H9 (cell line): Measurements from ENCODE around the gene CCNT2. TPM values are rescaled to one million over a fixed set of nuclear protein-coding genes. Genes with fewer than 3 reads are reported as not detected.

Experiments used
- DNase-seq: peaks from one replicate; pipeline ENCODE4 v3.0.0-alpha.2; 2017
- H2AFZ ChIP-seq: one replicate; pipeline ENCODE4 v1.6.1; 2013; ENCODE audit warnings: mild to moderate bottlenecking, low read length, control low read depth, moderate library complexity
- H2AK5ac ChIP-seq: 2 replicates; pipeline ENCODE4 v1.6.1; 2013; ENCODE audit warnings: low read length, control low read depth, mixed read lengths; ENCODE audit not compliant: insufficient read length
- H2BK120ac ChIP-seq: one replicate; pipeline ENCODE4 v1.6.1; 2013; ENCODE audit warnings: low read depth, mild to moderate bottlenecking, low read length, control low read depth, inconsistent platforms; ENCODE audit not compliant: poor library complexity, severe bottlenecking
- H2BK12ac ChIP-seq: 2 replicates; pipeline ENCODE4 v1.6.1; 2013; ENCODE audit warnings: low read length, control low read depth, mixed read lengths, low read depth; ENCODE audit not compliant: insufficient read length
- H2BK15ac ChIP-seq: 2 replicates; pipeline ENCODE4 v1.6.1; 2013; ENCODE audit warnings: low read depth, low read length, control low read depth
- H2BK20ac ChIP-seq: one replicate; pipeline ENCODE4 v1.6.1; 2013; ENCODE audit warnings: low read depth, mild to moderate bottlenecking, low read length, control low read depth, inconsistent platforms; ENCODE audit not compliant: poor library complexity, severe bottlenecking
- H2BK5ac ChIP-seq: 2 replicates; pipeline ENCODE4 v1.6.1; 2013; ENCODE audit warnings: low read length, control low read depth, mixed read lengths; ENCODE audit not compliant: insufficient read length
- H3K14ac ChIP-seq: 2 replicates; pipeline ENCODE4 v1.6.1; 2013; ENCODE audit warnings: low read length, control low read depth; ENCODE audit not compliant: insufficient read depth
- H3K18ac ChIP-seq: 2 replicates; pipeline ENCODE4 v1.6.1; 2013; ENCODE audit warnings: low read depth, mild to moderate bottlenecking, mixed read lengths, low read length, control low read depth; ENCODE audit not compliant: insufficient read length
- H3K23ac ChIP-seq: 2 replicates; pipeline ENCODE4 v1.6.1; 2013; ENCODE audit warnings: low read length, control low read depth, mixed read lengths, low read depth; ENCODE audit not compliant: insufficient read length
- H3K23me2 ChIP-seq: 2 replicates; pipeline ENCODE4 v1.6.1; 2013; ENCODE audit warnings: low read depth, mild to moderate bottlenecking, mixed read lengths, low read length, control low read depth; ENCODE audit not compliant: insufficient read length, poor library complexity, severe bottlenecking
- H3K27ac ChIP-seq: 2 replicates; pipeline ENCODE4 v1.5.1; 2013; ENCODE audit warnings: low read length, control low read depth, mixed read lengths, low read depth; ENCODE audit not compliant: insufficient read length
- H3K27me3 ChIP-seq: 2 replicates; pipeline ENCODE4 v1.6.1; 2013; ENCODE audit warnings: low read length, control low read depth, inconsistent platforms; ENCODE audit not compliant: insufficient read depth
- H3K4ac ChIP-seq: 2 replicates; pipeline ENCODE4 v1.6.1; 2013; ENCODE audit warnings: low read depth, mild to moderate bottlenecking, control low read depth, inconsistent platforms, low read length, moderate library complexity
- H3K4me1 ChIP-seq: 2 replicates; pipeline ENCODE4 v1.6.1; 2013; ENCODE audit warnings: low read length, control low read depth, inconsistent platforms; ENCODE audit not compliant: insufficient read depth
- H3K4me2 ChIP-seq: 2 replicates; pipeline ENCODE4 v1.6.1; 2013; ENCODE audit warnings: low read length, control low read depth, mixed read lengths; ENCODE audit not compliant: insufficient read length, insufficient read depth
- H3K56ac ChIP-seq: 2 replicates; pipeline ENCODE4 v1.6.1; 2013; ENCODE audit warnings: low read depth, mild to moderate bottlenecking, mixed read lengths, low read length, control low read depth; ENCODE audit not compliant: insufficient read length
- H3K79me1 ChIP-seq: 2 replicates; pipeline ENCODE4 v1.6.1; 2013; ENCODE audit warnings: low read depth, mild to moderate bottlenecking, moderate library complexity, low read length, control low read depth, inconsistent platforms; ENCODE audit not compliant: insufficient read depth, poor library complexity, severe bottlenecking
- H3K79me2 ChIP-seq: 2 replicates; pipeline ENCODE4 v1.6.1; 2013; ENCODE audit warnings: low read length, control low read depth, inconsistent platforms; ENCODE audit not compliant: insufficient read depth
- H3K9ac ChIP-seq: 2 replicates; pipeline ENCODE4 v1.6.1; 2013; ENCODE audit warnings: low read length, control low read depth, mixed read lengths; ENCODE audit not compliant: insufficient read length; ENCODE audit errors: extremely low read depth
- H3K9me3 ChIP-seq: one replicate; pipeline ENCODE4 v1.6.1; 2013; ENCODE audit warnings: low read depth, low read length, inconsistent platforms; ENCODE audit not compliant: control insufficient read depth
- H3T11ph ChIP-seq: one replicate; pipeline ENCODE4 v1.6.1; 2013; ENCODE audit warnings: mild to moderate bottlenecking, low read length, control low read depth, inconsistent platforms
- H4K20me1 ChIP-seq: one replicate; pipeline ENCODE4 v1.6.1; 2013; ENCODE audit not compliant: control insufficient read depth, insufficient read length, insufficient read depth
- H4K5ac ChIP-seq: 2 replicates; pipeline ENCODE4 v1.6.1; 2013; ENCODE audit warnings: low read depth, mild to moderate bottlenecking, mixed read lengths, low read length, control low read depth; ENCODE audit not compliant: insufficient read length
- H4K8ac ChIP-seq: replicated peaks from 2 replicates; pipeline ENCODE4 v1.6.1; 2013; ENCODE audit warnings: low read length, control low read depth, mixed read lengths, low read depth; ENCODE audit not compliant: insufficient read length
- H4K91ac ChIP-seq: 2 replicates; pipeline ENCODE4 v1.6.1; 2013; ENCODE audit warnings: low read depth, mild to moderate bottlenecking, moderate library complexity, mixed read lengths, low read length, control low read depth; ENCODE audit not compliant: insufficient read length
- H3K27ac Mint-ChIP-seq, 3 experiments: 2 replicates in 2 of 3; 3 replicates in 1 of 3; pipeline ENCODE4 v1.8.0; 2020 to 2021; ENCODE audit warnings: mixed read lengths in 3 of 3, mild to moderate bottlenecking in 1 of 3, moderate library complexity in 1 of 3
- H3K27me3 Mint-ChIP-seq: 2 replicates; pipeline ENCODE4 v1.8.0; 2021; ENCODE audit warnings: low read depth, mild to moderate bottlenecking, moderate library complexity, mixed read lengths
- H3K36me3 Mint-ChIP-seq, 3 experiments: 2 replicates in 2 of 3; 3 replicates in 1 of 3; pipeline ENCODE4 v1.8.0; 2020 to 2021; ENCODE audit warnings: low read depth in 3 of 3, mixed read lengths in 3 of 3; ENCODE audit not compliant: insufficient read depth in 1 of 3
- H3K4me1 Mint-ChIP-seq, 2 experiments: 2 replicates each; pipeline ENCODE4 v1.8.0; 2020; ENCODE audit warnings: mixed read lengths in 2 of 2
- H3K4me3 Mint-ChIP-seq, 2 experiments: 2 replicates in 1 of 2; 3 replicates in 1 of 2; pipeline ENCODE4 v1.8.0; 2020 to 2021; ENCODE audit warnings: mild to moderate bottlenecking in 2 of 2, mixed read lengths in 2 of 2, moderate library complexity in 1 of 2
- H3K9me3 Mint-ChIP-seq, 2 experiments: 2 replicates in 1 of 2; 3 replicates in 1 of 2; pipeline ENCODE4 v1.8.0; 2020; ENCODE audit warnings: mild to moderate bottlenecking in 2 of 2, mixed read lengths in 2 of 2, moderate library complexity in 1 of 2
- total RNA-seq: library from RNA; stranded (reverse); gene quantifications from 2 replicates; pipeline ENCODE4 v1.2.1, GENCODE V29; 2021
- TF ChIP-seq, protein P1 (sequence below): fragments of 200-600 bp; sonication (generic); conservative IDR thresholded peaks from 3 replicates; pipeline ENCODE4 v1.8.0; 2021; ENCODE audit warnings: antibody characterized with exemption, mild to moderate bottlenecking

CCNT2 gene
- total RNA-seq, 1 experiment from 2014 or later, result 42.0 TPM

DNA sequence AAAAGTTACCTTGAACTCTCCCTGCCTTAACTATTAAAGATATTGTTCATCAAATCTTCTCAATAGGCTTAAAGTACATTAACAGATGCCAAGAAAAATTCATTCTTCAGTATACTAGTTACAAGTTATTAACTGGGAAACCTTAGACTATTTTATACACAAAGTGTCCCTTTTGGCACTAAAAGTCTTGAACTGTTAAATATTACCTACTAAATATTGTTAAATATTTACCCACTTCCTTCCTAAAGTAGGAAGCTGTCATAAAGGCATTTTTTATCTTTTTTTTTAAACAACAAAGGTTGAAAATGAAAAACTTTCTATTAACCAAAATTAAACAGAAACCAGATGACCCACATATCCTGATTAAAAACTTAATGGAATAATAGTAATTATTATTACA lies 19.4 kb upstream of the CCNT2 start:
- H3K4me3 Mint-ChIP-seq, result no peak overlapping the region

More for the DNA sequence above, 19.4 kb upstream of the CCNT2 start:
- Mint-ChIP-seq H3K27me3 (no peaks in the 10 kb centered on the region), H3K4me1 (peaks cover 0 to 4% of the 10 kb centered on the region in 2 experiments; a peak in 1 of 4 replicates), H3K27ac (no peak overlapping the region), H3K9me3 (no peaks in the 10 kb centered on the region), H3K36me3 (no peaks in the 10 kb centered on the region)
- H2BK20ac ChIP-seq, result no peak overlapping the region
- no peaks in the 10 kb centered on the region for H3K27me3 ChIP-seq
- H2AFZ ChIP-seq, result no peak overlapping the region
- H3K23me2 ChIP-seq, result no peaks in the 10 kb centered on the region
- TF ChIP-seq, protein P1, sequence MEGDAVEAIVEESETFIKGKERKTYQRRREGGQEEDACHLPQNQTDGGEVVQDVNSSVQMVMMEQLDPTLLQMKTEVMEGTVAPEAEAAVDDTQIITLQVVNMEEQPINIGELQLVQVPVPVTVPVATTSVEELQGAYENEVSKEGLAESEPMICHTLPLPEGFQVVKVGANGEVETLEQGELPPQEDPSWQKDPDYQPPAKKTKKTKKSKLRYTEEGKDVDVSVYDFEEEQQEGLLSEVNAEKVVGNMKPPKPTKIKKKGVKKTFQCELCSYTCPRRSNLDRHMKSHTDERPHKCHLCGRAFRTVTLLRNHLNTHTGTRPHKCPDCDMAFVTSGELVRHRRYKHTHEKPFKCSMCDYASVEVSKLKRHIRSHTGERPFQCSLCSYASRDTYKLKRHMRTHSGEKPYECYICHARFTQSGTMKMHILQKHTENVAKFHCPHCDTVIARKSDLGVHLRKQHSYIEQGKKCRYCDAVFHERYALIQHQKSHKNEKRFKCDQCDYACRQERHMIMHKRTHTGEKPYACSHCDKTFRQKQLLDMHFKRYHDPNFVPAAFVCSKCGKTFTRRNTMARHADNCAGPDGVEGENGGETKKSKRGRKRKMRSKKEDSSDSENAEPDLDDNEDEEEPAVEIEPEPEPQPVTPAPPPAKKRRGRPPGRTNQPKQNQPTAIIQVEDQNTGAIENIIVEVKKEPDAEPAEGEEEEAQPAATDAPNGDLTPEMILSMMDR, result no peak
- no peak overlapping the region for H3K4ac ChIP-seq
- no peak overlapping the region for H4K5ac ChIP-seq
- H4K91ac ChIP-seq, result no peak overlapping the region
- H2BK5ac ChIP-seq, result no peak overlapping the region
- H3K79me2 ChIP-seq, result no peaks in the 10 kb centered on the region
- H4K20me1 ChIP-seq, result no peaks in the 10 kb centered on the region
- no peak overlapping the region for H3K14ac ChIP-seq
- H2AK5ac ChIP-seq, result no peak overlapping the region
- no peak overlapping the region for H3K23ac ChIP-seq
- H2BK120ac ChIP-seq, result no peak overlapping the region
- H3K18ac ChIP-seq, result no peak overlapping the region
- H2BK12ac ChIP-seq, result no peak overlapping the region
- H3K4me1 ChIP-seq, result no peaks in the 10 kb centered on the region
- H3K79me1 ChIP-seq, result no peaks in the 10 kb centered on the region
- no peaks in the 10 kb centered on the region for H3K9me3 ChIP-seq
- no peak overlapping the region for H4K8ac ChIP-seq
- no peak overlapping the region for H3T11ph ChIP-seq
- no peak overlapping the region for H3K4me2 ChIP-seq
- DNase-seq, result no peak
- H2BK15ac ChIP-seq, result no peak overlapping the region
- no peak overlapping the region for H3K56ac ChIP-seq
- H3K27ac ChIP-seq, result no peak overlapping the region
- H3K9ac ChIP-seq, result no peak overlapping the region
